Mucosa of gallbladder (tissue), 1 donor: ENCODE results near the gene CHCHD1. TPM values are rescaled to one million over a fixed set of nuclear protein-coding genes. Genes with fewer than 3 reads are reported as not detected.
"Not testable (repeated sequence)": the region's sequence is repeated elsewhere in the genome, so short reads cannot be mapped to it uniquely, and the experiment has no call there.

ENCODE experiments used
- DNase-seq: peaks from one replicate; pipeline ENCODE4 v3.0.0-alpha.2; 2020; ENCODE audit warnings: low spot score
- total RNA-seq: library from RNA; stranded (reverse); gene quantifications from one replicate; pipeline ENCODE4 v1.2.1, GENCODE V29; 2021
- donor health status: DM: no; HTN: no; CAD: no.

Gene CHCHD1
- total RNA-seq, 1 donor from 2014 or later: 28.0 TPM

- DNase-seq: no peak
Measured at GRCh38 chr10:73791871-73792400, 10.1 kb downstream of the CHCHD1 start.

DNA sequence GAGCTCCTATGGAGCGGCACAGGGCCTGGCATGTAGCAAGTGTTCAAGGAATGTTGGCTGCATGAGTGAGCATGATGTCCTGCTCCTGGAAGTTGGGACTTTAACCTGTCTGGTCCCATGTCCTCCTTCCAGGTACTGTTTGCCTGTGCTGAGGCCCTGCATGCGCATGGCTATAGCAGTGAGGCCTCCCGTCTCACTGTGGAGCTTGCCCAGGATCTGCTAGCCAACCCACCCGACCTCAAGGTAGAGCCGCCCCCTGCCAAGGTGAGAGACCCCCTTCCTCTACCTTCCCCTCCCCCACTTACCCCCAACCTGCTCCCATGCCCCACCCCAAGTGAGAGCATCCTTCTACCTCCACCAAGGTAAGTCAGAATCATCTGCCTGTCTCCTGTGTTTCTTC, 11.6 kb downstream of the CHCHD1 start:
- no peak for DNase-seq

- not testable (repeated sequence) for DNase-seq
Measured at GRCh38 chr10:73795491-73795890, 13.6 kb downstream of the CHCHD1 start.

DNA sequence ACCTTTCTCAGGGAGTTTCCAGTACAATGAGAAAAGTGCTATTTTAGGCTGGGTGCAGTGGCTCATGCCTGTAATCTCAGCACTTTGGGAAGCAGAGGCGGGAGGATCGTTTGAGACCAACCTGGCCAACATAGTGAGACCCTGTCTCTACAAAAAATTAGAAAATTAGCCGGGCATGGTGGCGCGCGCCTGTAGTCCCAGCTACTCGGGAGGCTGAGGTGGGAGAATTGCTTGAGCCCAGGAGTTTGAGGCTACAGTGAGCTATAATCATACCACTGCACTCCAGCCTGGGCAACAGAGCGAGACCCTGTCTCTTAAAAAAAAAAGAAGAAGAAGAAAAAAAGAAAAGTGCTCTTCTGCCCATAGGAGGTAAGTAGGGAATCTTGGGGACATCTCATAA, 14.2 kb downstream of the CHCHD1 start:
- DNase-seq: not testable (repeated sequence)

GRCh38 chr10:73796766-73797165, 14.9 kb downstream of the CHCHD1 start:
- DNase-seq: no peak

GRCh38 chr10:73797324-73798025, 15.6 kb downstream of the CHCHD1 start:
- DNase-seq: no peak

- DNase-seq: no peak
Measured at GRCh38 chr10:73798087-73798486, 16.2 kb downstream of the CHCHD1 start.

DNA sequence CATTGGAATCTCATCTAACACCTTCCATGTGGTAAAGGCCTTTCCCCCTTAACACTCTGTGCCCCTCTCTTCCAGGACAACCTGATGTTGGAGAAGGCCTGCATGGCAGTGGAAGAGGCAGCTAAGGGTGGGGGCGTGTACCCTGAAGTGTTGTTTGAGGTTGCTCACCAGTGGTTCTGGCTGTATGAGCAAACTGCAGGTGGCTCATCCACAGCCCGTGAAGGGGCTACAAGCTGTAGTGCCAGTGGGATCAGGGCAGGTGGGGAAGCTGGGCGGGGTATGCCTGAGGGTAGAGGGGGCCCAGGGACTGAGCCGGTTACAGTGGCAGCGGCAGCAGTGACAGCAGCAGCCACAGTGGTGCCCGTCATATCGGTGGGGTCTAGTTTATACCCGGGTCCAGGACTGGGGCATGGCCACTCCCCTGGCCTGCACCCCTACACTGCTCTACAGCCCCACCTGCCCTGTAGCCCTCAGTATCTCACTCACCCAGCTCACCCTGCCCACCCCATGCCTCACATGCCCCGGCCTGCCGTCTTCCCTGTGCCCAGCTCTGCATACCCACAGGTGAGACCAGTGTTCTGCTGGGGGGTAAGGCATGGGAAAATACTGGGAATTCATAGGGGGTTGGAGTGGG, 17.2 kb downstream of the CHCHD1 start:
- DNase-seq: no peak

DNA sequence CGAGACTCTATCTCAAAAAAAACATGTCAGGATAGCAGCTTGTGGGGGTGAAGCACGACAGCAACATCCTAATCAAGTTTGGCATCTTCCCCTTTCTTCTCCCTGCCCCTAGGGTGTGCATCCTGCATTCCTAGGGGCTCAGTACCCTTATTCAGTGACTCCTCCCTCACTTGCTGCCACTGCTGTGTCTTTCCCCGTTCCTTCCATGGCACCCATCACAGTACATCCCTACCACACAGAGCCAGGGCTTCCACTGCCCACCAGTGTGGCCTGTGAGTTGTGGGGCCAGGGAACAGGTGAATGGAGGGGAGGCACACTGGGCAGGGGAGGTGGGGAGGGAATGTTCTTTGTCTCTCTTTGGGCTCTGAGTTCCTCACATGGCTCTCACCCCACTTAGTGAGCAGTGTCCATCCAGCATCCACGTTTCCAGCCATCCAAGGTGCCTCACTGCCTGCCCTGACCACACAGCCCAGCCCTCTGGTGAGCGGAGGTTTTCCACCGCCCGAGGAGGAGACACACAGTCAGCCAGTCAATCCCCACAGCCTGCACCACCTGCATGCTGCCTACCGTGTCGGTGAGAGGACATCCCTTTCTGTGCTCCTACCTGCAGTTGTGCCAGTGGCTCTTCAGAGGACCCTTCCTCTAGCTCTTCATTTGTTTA, 18.2 kb downstream of the CHCHD1 start:
- no peak for DNase-seq

GRCh38 chr10:73800560-73801252, 18.9 kb downstream of the CHCHD1 start:
- DNase-seq: no peak

DNA sequence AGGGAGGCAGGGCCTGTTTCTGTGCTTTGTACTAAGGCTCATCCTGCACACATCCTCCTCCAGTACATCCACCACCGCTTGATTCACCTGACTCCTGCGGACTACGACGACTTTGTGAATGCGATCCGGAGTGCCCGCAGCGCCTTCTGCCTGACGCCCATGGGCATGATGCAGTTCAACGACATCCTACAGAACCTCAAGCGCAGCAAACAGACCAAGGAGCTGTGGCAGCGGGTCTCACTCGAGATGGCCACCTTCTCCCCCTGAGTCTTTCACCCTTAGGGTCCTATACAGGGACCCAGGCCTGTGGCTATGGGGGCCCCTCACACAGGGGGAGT, 19.4 kb downstream of the CHCHD1 start:
- DNase-seq: no peak

- no peak for DNase-seq
Measured at GRCh38 chr10:73802276-73802991, 20.6 kb downstream of the CHCHD1 start.

GRCh38 chr10:73803680-73804286, 21.9 kb downstream of the CHCHD1 start:
- DNase-seq: no peak

GRCh38 chr10:73806176-73806950, 24.5 kb downstream of the CHCHD1 start:
- DNase-seq: no peak

- no peak for DNase-seq
Measured at GRCh38 chr10:73807471-73807870, 25.6 kb downstream of the CHCHD1 start.

DNA sequence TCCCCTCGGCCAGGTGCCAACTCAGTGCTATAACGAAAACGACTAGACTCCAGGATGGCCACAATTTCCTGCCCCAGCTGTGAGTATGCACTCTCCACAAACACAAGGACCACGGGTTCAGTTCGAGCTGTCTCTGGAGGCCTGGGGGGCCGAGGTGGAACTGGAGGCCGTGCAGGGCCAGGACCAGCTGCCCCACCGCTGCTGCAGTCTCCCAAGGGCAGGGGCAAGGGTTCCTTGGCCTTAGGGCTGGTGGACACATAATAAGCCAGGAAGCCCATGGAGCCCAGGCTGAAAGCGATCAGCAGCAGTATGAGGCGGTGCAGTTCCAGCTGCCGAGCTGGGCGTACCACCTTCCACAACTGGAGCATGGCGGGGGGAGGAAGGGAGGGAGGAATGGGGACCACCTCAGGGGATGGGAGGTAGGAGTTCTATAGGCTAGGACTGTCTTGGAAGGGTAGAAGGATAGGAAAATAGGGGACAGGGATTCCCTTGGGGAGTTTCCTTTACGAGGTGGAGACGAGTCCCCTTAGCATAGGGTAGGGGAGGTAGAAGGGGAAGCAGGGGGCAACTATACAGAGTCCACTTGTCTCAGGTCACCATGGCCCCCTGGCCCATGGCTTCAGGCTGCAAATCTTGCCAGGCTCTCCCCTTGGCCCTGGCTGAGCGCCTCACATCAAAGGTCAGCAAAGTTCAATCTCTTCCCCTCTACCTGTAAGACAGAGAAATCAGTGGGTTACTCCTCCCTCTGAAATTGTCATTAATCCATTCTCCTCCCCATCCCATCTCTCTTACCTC, 26.4 kb downstream of the CHCHD1 start:
- DNase-seq: no peak

DNA sequence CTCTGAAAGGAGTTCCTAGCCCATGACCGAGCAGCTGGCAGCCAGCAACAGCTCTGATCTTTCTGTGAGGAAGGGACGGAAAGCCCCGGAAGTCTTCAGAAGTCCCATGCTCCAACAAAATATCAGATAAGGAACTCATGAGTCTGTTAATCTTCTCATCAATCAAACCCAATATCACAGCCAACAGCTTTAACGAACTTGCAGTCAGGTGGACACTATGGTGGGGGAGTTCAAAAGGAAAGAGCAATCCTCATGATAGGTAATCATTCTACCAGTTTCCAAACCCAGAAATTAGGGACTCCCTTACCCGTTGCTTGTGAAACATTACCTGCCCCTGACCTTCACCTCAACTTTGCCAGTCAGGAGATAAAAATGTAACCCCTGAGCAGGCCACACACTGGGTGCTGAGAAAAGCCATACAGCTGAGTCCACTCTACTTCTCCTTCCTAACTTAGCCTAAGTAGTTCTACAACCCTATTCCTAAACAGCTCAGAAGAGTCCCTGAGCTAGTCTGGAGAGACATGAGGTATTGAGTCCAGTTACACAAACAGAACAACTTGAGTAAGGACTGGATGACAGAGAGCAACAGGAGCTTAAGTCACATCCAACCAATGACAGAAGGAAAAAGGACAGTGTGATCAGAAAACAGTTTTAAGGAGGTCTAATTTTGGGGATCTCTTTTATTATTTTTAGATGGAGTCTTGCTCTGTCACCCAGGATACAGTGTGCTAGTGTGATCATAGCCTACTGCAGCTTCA, 27.4 kb downstream of the CHCHD1 start:
- DNase-seq: no peak

- DNase-seq: no peak
Measured at GRCh38 chr10:73810358-73810734, 28.5 kb downstream of the CHCHD1 start.
